ENCODE measurements around the gene ARSG. TPM values are rescaled to one million over a fixed set of nuclear protein-coding genes. Genes with fewer than 3 reads are reported as not detected.

ARSG gene
- polyA plus RNA-seq, 1 of the 3 experiments (the other 2 are of a cell fraction): 0.41 TPM

- Histone ChIP-seq H3K9ac (peak overlapping the region; percentile 51; the same call in 1 of the 2 replicates), H3K4me3 (ENCODE audit: low read depth in 2 of 2, low read length in 1 of 2) (peak overlapping the region; percentile 77 to 93), H3K4me2 (peak overlapping the region; percentile 90), H3K4me1 (ENCODE audit: control insufficient read depth in 1 of 2, insufficient read depth in 2 of 2, low read depth in 1 of 2, low read length in 1 of 2) (peaks cover 8 to 23% of the 10 kb centered on the region in 2 experiments; a peak in 3 of 4 replicates), H3K27me3 (ENCODE audit: insufficient read depth) (no peaks in the 10 kb centered on the region), H4K20me1 (ENCODE audit: insufficient read depth) (peaks cover 8% of the 10 kb centered on the region; the same call in 1 of the 2 replicates), H3K79me2 (ENCODE audit: insufficient read depth) (peaks cover 35% of the 10 kb centered on the region), H2AFZ (ENCODE audit: low read depth) (peak overlapping the region; percentile 80), H3K27ac (ENCODE audit: low read depth in 2 of 2, low read length in 1 of 2) (peak overlapping the region in 1 of 2 experiments; percentile 18; a peak in 1 of 4 replicates), H3F3A (replicated peaks; ENCODE audit: insufficient read depth) (peaks cover 18% of the 10 kb centered on the region), H3K9me3 (no peaks in the 10 kb centered on the region), H3K9me2 (no peaks in the 10 kb centered on the region), H3K36me3 (replicated peaks in 1 of 2; ENCODE audit: control insufficient read depth in 1 of 2, insufficient read depth in 2 of 2, low read length in 1 of 2) (peaks cover 3 to 4% of the 10 kb centered on the region in 2 experiments)
- WGBS (ENCODE audit: low lambda C conversion rate): 1% methylated on average over 42 of the region's 54 CpGs
- TF ChIP-seq SMC3 (IDR thresholded peaks at IDR 0.05; ENCODE audit: low read depth, low read length) (no peak), USF1 (IDR thresholded peaks at IDR 0.05; ENCODE audit: borderline replicate concordance, low read depth) (peak; percentile 89), RFX5 (IDR thresholded peaks at IDR 0.05; ENCODE audit: low read length) (peak; percentile 78), PBX3 (IDR thresholded peaks at IDR 0.05) (peak; percentile 48), USF2 (IDR thresholded peaks at IDR 0.05; ENCODE audit: borderline replicate concordance, low read depth, low read length) (peak; percentile 72), CHD2 (IDR thresholded peaks at IDR 0.05; ENCODE audit: low read length, partially characterized antibody) (peak; percentile 78), GABPA (IDR thresholded peaks at IDR 0.05; ENCODE audit: low read depth) (peak; percentile 14; the same call in 1 of the 2 replicates), EZH2phosphoT487 (IDR thresholded peaks at IDR 0.05; ENCODE audit: borderline replicate concordance, low read depth) (no peak), SIN3A (IDR thresholded peaks at IDR 0.05; ENCODE audit: borderline replicate concordance, low read depth, low read length) (peak; percentile 99), FOXJ3 (CRISPR knock-in tag; IDR thresholded peaks at IDR 0.05) (no peak), MAX (IDR thresholded peaks at IDR 0.05; ENCODE audit: low read depth) (peak; percentile 100), IRF3 (IDR thresholded peaks at IDR 0.05; ENCODE audit: low read depth, low read length) (peak; percentile 86), ZBTB33 (IDR thresholded peaks at IDR 0.05; ENCODE audit: borderline replicate concordance, low read depth) (no peak), TAF1 (IDR thresholded peaks at IDR 0.05; ENCODE audit: borderline replicate concordance, low read depth, low read length) (peak; percentile 43; the same call in 1 of the 2 replicates), MXI1 (IDR thresholded peaks at IDR 0.05; ENCODE audit: low read depth, low read length) (peak; percentile 99)
- ChIA-PET POLR2A (interaction anchor here (1.4 to 1.8 kb wide), 2 partner anchors 210 to 252 kb away, joined by 3 to 9 read pairs; partner anchors contain the start of gene AMZ2), CTCF (interaction anchor here (1.0 to 6.0 kb wide), 17 partner anchors 9 to 438 kb away, joined by 3 to 63 read pairs (median 7); no protein-coding TSS in a partner anchor)
- peak; percentile 100 for DNase-seq
These were observed 166.4 kb downstream of the ARSG start for GRCh38 chr17:68457539-68458259.

Measured in SK-N-SH (cell line).